ENCODE measurements around the gene TM9SF1.

DNA sequence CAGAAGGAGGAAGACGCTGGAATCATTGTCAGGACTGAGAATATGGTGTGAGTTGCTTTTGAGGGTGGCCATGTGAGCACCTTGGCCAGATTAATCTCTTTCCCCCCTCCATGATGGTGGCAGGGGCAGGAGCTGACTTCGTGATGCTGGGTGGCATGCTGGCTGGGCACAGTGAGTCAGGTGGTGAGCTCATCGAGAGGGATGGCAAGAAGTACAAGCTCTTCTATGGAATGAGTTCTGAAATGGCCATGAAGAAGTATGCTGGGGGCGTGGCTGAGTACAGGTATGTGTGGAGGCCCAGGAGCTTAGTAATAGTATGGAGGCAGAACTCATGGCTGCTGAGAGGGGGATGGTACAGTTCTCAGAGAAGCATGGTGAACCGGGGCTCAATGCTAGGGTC lies 42.9 kb upstream of the TM9SF1 start:
- no peak for TF ChIP-seq EP300 (IDR thresholded peaks at IDR 0.05)
- no peak for TF ChIP-seq CHD2 (IDR thresholded peaks at IDR 0.05; ENCODE audit: low read length, partially characterized antibody)
- TF ChIP-seq CHD4 (IDR thresholded peaks at IDR 0.05; ENCODE audit: borderline replicate concordance): no peak
- no peak for TF ChIP-seq MAFK (IDR thresholded peaks at IDR 0.05; ENCODE audit: partially characterized antibody)
- TF ChIP-seq BHLHE40 (IDR thresholded peaks at IDR 0.05; ENCODE audit: low read depth, low read length): no peak
- no peak for TF ChIP-seq RAD21 (conservative IDR thresholded peaks at IDR 0.05 in 1 of 2, IDR thresholded peaks at IDR 0.05 in 1 of 2)
